ENCODE data around the gene OR9Q2.

OR9Q2 gene, protein sequence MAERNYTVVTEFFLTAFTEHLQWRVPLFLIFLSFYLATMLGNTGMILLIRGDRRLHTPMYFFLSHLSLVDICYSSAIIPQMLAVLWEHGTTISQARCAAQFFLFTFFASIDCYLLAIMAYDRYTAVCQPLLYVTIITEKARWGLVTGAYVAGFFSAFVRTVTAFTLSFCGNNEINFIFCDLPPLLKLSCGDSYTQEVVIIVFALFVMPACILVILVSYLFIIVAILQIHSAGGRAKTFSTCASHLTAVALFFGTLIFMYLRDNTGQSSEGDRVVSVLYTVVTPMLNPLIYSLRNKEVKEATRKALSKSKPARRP

DNA sequence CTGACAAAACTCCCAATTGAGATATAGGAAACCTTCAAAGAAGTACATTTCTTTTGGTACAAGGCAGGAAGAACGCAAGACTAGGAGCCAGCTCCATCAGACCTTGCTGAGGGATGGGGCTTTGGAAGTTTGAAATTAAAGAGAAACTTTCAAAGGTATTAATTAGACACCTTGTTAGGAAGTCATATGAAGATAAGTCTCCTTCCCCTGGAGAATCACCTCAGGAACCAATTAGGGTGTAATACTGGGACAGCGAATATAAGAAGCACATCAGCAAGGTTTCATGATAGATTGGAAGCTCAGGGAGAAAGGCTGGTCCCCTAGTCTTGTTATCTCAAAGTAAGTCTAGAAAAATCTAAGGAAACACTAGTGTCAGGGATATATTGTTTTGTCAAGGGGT is at the start of gene OR9Q2:
OR9Q2 (plus strand) TSS at position 301 of the 400 bp plus-strand sequence. CDS start 1,421 bp downstream, outside the sequence.
- no peaks in the 10 kb centered on the region for H3K4me1 Mint-ChIP-seq (ENCODE audit: low read depth)
- H3K4me3 Mint-ChIP-seq = no peak within 1 kb of the TSS
- no peaks in the 10 kb centered on the region for H3K9me3 Mint-ChIP-seq (ENCODE audit: low read depth)
- H3K36me3 Mint-ChIP-seq = no peaks in the 10 kb centered on the region
- H3K27me3 Mint-ChIP-seq = no peaks in the 10 kb centered on the region
- H3K27ac Mint-ChIP-seq = no peak within 1 kb of the TSS

GRCh38 chr11:58142761-58143160 is 46.1 kb upstream of the OR9Q2 start:
- H3K4me3 Mint-ChIP-seq = no peak overlapping the region
- H3K4me1 Mint-ChIP-seq (ENCODE audit: low read depth) = no peaks in the 10 kb centered on the region
- no peaks in the 10 kb centered on the region for H3K9me3 Mint-ChIP-seq (ENCODE audit: low read depth)
- no peak overlapping the region for H3K27ac Mint-ChIP-seq
- H3K36me3 Mint-ChIP-seq = no peaks in the 10 kb centered on the region
- peaks cover 12% of the 10 kb centered on the region for H3K27me3 Mint-ChIP-seq

- no peak overlapping the region for H3K27ac Mint-ChIP-seq
- H3K4me1 Mint-ChIP-seq (ENCODE audit: low read depth) = no peaks in the 10 kb centered on the region
- no peaks in the 10 kb centered on the region for H3K9me3 Mint-ChIP-seq (ENCODE audit: low read depth)
- peaks cover 3% of the 10 kb centered on the region for H3K27me3 Mint-ChIP-seq
- no peak overlapping the region for H3K4me3 Mint-ChIP-seq
- no peaks in the 10 kb centered on the region for H3K36me3 Mint-ChIP-seq
These were observed 36.1 kb upstream of the OR9Q2 start for GRCh38 chr11:58152781-58153180.

- H3K4me3 Mint-ChIP-seq = no peak overlapping the region
These were observed 24.5 kb upstream of the OR9Q2 start for GRCh38 chr11:58164389-58164788.

DNA sequence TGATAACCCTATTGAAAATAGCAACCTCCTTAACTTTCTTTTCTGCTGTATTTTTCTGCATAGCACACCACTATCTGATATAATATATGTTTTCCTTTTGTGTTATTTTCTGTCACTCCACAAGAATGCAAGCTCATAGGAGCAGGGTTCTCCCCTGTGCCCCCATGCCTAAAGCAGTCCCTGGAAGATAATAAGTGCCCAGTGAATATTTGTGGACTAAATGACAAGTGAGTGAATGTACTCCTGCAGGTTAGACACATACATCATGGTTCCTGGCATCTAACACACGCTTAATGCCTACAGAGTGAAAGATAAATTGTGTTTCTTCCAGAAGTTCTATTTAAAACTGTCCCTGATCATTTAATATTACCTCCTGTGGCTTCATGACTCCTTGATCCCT is 23.9 kb upstream of the OR9Q2 start:
- H3K9me3 Mint-ChIP-seq (ENCODE audit: low read depth) = no peaks in the 10 kb centered on the region
- H3K27ac Mint-ChIP-seq = no peak overlapping the region
- H3K4me1 Mint-ChIP-seq (ENCODE audit: low read depth) = no peaks in the 10 kb centered on the region
- no peaks in the 10 kb centered on the region for H3K36me3 Mint-ChIP-seq
- no peak overlapping the region for H3K4me3 Mint-ChIP-seq
- H3K27me3 Mint-ChIP-seq = peaks cover 5% of the 10 kb centered on the region

More at GRCh38 chr11:58164389-58164788, 24.5 kb upstream of the OR9Q2 start:
- Mint-ChIP-seq H3K4me1 (ENCODE audit: low read depth) (no peaks in the 10 kb centered on the region), H3K36me3 (peaks cover 2% of the 10 kb centered on the region), H3K9me3 (ENCODE audit: low read depth) (peaks cover 2% of the 10 kb centered on the region), H3K27me3 (peaks cover 5% of the 10 kb centered on the region), H3K27ac (no peak overlapping the region)

- Mint-ChIP-seq H3K27me3 (peaks cover 5% of the 10 kb centered on the region), H3K9me3 (ENCODE audit: low read depth) (no peaks in the 10 kb centered on the region), H3K36me3 (no peaks in the 10 kb centered on the region), H3K4me1 (ENCODE audit: low read depth) (no peaks in the 10 kb centered on the region), H3K27ac (no peak overlapping the region), H3K4me3 (no peak overlapping the region)
These were observed 23.3 kb upstream of the OR9Q2 start for GRCh38 chr11:58165504-58166106.

- Mint-ChIP-seq H3K27ac (no peak overlapping the region), H3K36me3 (no peaks in the 10 kb centered on the region), H3K4me1 (ENCODE audit: low read depth) (no peaks in the 10 kb centered on the region), H3K27me3 (peaks cover 13% of the 10 kb centered on the region), H3K4me3 (no peak overlapping the region), H3K9me3 (ENCODE audit: low read depth) (no peaks in the 10 kb centered on the region)
These were observed 11.3 kb upstream of the OR9Q2 start for GRCh38 chr11:58177409-58178054.

DNA sequence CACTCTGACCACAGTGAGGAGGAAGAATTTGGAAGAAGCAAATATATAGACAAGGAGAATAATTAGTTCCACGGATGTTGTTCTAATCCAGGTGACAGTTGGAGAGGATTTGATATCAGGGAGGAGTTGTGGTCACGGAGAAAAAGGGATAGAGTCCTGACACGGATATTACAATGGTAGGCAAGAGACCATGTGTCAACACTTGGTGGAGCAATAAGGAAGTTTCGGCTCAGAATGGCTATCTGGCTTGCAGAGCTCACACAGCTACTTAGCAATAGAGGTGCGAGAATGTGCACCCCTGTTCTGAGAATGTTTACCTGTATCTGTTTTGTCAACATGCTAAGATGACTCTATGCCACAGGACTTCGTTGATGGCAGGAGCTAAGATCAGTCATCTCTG is 10.4 kb upstream of the OR9Q2 start:
- Mint-ChIP-seq H3K9me3 (ENCODE audit: low read depth) (no peaks in the 10 kb centered on the region), H3K4me1 (ENCODE audit: low read depth) (no peaks in the 10 kb centered on the region), H3K36me3 (no peaks in the 10 kb centered on the region), H3K27me3 (peaks cover 13% of the 10 kb centered on the region), H3K27ac (no peak overlapping the region), H3K4me3 (no peak overlapping the region)

DNA sequence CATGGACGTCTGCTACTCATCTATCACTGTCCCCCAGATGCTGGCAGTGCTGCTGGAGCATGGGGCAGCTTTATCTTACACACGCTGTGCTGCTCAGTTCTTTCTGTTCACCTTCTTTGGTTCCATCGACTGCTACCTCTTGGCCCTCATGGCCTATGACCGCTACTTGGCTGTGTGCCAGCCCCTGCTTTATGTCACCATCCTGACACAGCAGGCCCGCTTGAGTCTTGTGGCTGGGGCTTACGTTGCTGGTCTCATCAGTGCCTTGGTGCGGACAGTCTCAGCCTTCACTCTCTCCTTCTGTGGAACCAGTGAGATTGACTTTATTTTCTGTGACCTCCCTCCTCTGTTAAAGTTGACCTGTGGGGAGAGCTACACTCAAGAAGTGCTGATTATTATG is 9.2 kb upstream of the OR9Q2 start:
- Mint-ChIP-seq H3K36me3 (no peaks in the 10 kb centered on the region), H3K9me3 (ENCODE audit: low read depth) (no peaks in the 10 kb centered on the region), H3K27ac (no peak overlapping the region), H3K4me1 (ENCODE audit: low read depth) (no peaks in the 10 kb centered on the region), H3K4me3 (no peak overlapping the region), H3K27me3 (peaks cover 13% of the 10 kb centered on the region)

GRCh38 chr11:58186938-58187337 is 1.9 kb upstream of the OR9Q2 start:
- Mint-ChIP-seq H3K4me3 (no peak overlapping the region), H3K9me3 (ENCODE audit: low read depth) (no peaks in the 10 kb centered on the region), H3K36me3 (no peaks in the 10 kb centered on the region), H3K27me3 (no peaks in the 10 kb centered on the region), H3K4me1 (ENCODE audit: low read depth) (no peaks in the 10 kb centered on the region), H3K27ac (no peak overlapping the region)

DNA sequence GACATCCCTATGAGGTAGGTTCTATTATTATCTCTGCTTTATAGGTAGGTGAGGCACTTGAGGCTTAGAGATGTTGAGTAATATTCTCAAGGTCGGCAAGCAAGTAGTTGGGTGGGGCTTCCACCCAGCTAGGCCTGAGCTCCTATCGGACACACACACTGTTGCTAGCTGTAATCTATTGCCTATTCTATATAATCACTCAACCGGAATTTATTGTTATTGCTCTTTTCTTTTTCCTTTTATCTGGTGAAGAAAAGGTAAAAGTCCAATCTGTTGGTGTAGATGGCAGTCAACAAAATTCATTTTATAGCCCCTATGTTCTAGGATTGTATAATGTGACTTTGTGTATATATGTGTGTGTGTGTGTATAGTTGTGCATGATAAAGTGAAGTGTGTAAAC is 3.4 kb downstream of the OR9Q2 start:
- Mint-ChIP-seq H3K9me3 (ENCODE audit: low read depth) (no peaks in the 10 kb centered on the region), H3K4me3 (no peak overlapping the region), H3K27ac (no peak overlapping the region), H3K36me3 (no peaks in the 10 kb centered on the region), H3K27me3 (no peaks in the 10 kb centered on the region), H3K4me1 (ENCODE audit: low read depth) (no peaks in the 10 kb centered on the region)

DNA sequence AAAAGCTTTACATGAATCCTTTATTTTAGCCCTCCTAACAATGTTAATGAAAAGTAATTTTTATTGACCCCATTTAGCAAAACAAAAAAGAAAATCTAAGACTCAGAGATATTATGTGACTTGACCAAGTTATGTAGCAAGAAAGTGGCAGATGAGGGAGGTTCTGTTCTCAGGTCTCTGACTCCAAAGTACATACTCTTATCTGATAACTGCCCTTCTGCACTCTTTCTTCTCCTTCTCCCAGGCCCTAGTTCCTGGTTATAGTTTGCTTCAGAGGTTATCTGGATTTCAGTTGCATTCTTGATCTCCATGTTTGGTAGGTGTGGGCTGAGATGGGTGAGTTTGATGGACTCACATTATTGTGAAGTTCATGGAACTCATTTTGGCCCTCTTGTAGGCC is 4.5 kb downstream of the OR9Q2 start:
- no peaks in the 10 kb centered on the region for H3K27me3 Mint-ChIP-seq
- H3K36me3 Mint-ChIP-seq = no peaks in the 10 kb centered on the region
- no peaks in the 10 kb centered on the region for H3K4me1 Mint-ChIP-seq (ENCODE audit: low read depth)
- no peak overlapping the region for H3K27ac Mint-ChIP-seq
- no peaks in the 10 kb centered on the region for H3K9me3 Mint-ChIP-seq (ENCODE audit: low read depth)
- no peak overlapping the region for H3K4me3 Mint-ChIP-seq

DNA sequence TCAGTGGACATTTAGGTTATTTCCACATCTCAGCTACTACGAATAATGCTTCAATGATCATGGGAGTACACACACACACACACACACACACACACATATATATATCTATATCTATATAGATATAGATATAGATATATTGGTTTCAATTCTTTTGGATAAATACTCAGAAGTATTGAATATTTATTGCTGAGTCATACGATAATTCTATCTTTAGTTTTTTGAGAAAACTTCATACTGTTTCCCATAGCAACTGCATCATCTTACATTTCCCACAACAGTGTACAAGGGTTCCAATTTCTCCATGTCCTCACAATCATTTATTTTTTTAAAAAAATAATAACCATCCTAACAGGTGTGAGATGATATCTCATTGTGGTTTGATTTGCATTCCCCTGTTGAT is 7.1 kb downstream of the OR9Q2 start:
- Mint-ChIP-seq H3K36me3 (no peaks in the 10 kb centered on the region), H3K4me1 (ENCODE audit: low read depth) (no peaks in the 10 kb centered on the region), H3K27ac (no peak overlapping the region), H3K27me3 (no peaks in the 10 kb centered on the region), H3K9me3 (ENCODE audit: low read depth) (no peaks in the 10 kb centered on the region), H3K4me3 (no peak overlapping the region)

- H3K4me3 Mint-ChIP-seq = no peak overlapping the region
- no peaks in the 10 kb centered on the region for H3K36me3 Mint-ChIP-seq
- peaks cover 5% of the 10 kb centered on the region for H3K27me3 Mint-ChIP-seq
- H3K27ac Mint-ChIP-seq = no peak overlapping the region
- H3K4me1 Mint-ChIP-seq (ENCODE audit: low read depth) = no peaks in the 10 kb centered on the region
- H3K9me3 Mint-ChIP-seq (ENCODE audit: low read depth) = no peaks in the 10 kb centered on the region
These were observed 10.4 kb downstream of the OR9Q2 start for GRCh38 chr11:58199271-58199670.

- Mint-ChIP-seq H3K27ac (no peak within 1 kb of the TSS), H3K4me1 (ENCODE audit: low read depth) (no peaks in the 10 kb centered on the region), H3K36me3 (no peaks in the 10 kb centered on the region), H3K27me3 (peaks cover 12% of the 10 kb centered on the region), H3K9me3 (ENCODE audit: low read depth) (no peaks in the 10 kb centered on the region), H3K4me3 (no peak within 1 kb of the TSS)
These were observed 15.2 kb downstream of the OR9Q2 start, which contains the start of gene OR1S2 for GRCh38 chr11:58204042-58204441. TSS of gene OR1S2 (minus strand) at chr11:58204142. CDS start at chr11:58204142, 0 bp downstream.

Measured in activated naive CD8-positive, alpha-beta T cell (primary cell).